Measurements from ENCODE around the gene DDX10. TPM values are rescaled to one million over a fixed set of nuclear protein-coding genes. Genes with fewer than 3 reads are reported as not detected.

The DDX10 gene
- total RNA-seq, 1 experiment from 2014 or later, result 48.3 TPM

DNA sequence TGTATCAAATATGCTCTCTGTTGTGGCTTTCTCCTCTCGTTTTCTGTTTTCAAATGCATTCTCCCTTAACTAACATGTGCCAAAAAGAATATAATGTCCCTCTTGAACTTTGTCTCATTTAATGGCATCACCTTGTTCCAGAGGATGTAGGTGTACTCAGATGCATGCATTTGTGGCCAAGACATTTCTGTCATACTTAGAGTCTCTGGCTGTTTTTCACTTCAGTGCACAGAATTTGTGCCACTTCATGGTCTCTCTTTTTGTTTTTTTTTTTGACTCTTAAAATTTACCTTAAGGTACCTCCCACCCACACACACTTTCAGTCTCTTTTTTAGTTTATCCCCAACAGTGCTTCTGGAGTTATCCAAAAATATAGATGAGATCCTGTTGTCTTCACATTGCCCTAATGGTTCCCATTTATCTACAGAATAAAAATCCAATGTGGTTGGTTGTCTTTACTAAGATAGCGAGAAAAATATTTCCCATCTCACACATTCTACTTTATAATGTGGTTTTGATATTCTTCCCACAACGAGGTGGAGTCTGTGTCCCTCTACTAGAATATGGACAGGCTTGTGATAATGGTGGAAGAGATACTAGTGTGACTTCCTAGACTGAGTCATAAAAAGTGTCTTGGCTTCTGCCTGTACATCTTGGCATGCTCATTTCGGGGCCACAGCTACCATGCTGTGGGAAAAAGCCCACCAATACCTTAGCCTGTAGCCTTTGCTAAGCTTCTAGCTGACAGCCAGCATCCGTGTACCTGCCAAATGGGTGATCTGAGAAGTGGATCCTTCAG lies 125.8 kb downstream of the DDX10 start:
- Mint-ChIP-seq H3K4me3 (no peak overlapping the region), H3K27ac (no peak overlapping the region), H3K4me1 (peaks cover 32 to 39% of the 10 kb centered on the region in 2 experiments)

More for the DNA sequence above, 125.8 kb downstream of the DDX10 start:
- Histone ChIP-seq H3K14ac (ENCODE audit: insufficient read depth, low read length) (no peak overlapping the region), H4K20me1 (ENCODE audit: control insufficient read depth, insufficient read depth, insufficient read length) (no peaks in the 10 kb centered on the region), H4K91ac (ENCODE audit: insufficient read length, low read depth, low read length) (no peak overlapping the region), H3K27me3 (ENCODE audit: insufficient read depth, low read length) (no peaks in the 10 kb centered on the region), H3K4me2 (ENCODE audit: insufficient read depth, insufficient read length, low read length) (no peak overlapping the region), H2BK20ac (ENCODE audit: low read depth, low read length, poor library complexity, severe bottlenecking) (no peak overlapping the region), H3K79me1 (ENCODE audit: insufficient read depth, low read depth, low read length, poor library complexity, severe bottlenecking) (peaks cover 3% of the 10 kb centered on the region), H2BK5ac (ENCODE audit: insufficient read length, low read length) (no peak overlapping the region), H2BK12ac (ENCODE audit: insufficient read length, low read depth, low read length) (no peak overlapping the region), H3K4me1 (ENCODE audit: insufficient read depth, low read length) (peaks cover 8% of the 10 kb centered on the region; the same call in 1 of the 2 replicates), H3K9ac (ENCODE audit: extremely low read depth, insufficient read length, low read length) (no peak overlapping the region), H3K27ac (ENCODE audit: insufficient read length, low read depth, low read length) (no peak overlapping the region), H3K79me2 (ENCODE audit: insufficient read depth, low read length) (no peaks in the 10 kb centered on the region; the same call in 1 of the 2 replicates), H3K23me2 (ENCODE audit: insufficient read length, low read depth, low read length, poor library complexity, severe bottlenecking) (no peaks in the 10 kb centered on the region), H3K18ac (ENCODE audit: insufficient read length, low read depth, low read length) (no peak overlapping the region), H3K9me3 (ENCODE audit: control insufficient read depth, low read depth, low read length) (no peaks in the 10 kb centered on the region), H2BK15ac (ENCODE audit: low read depth, low read length) (no peak overlapping the region), H2AK5ac (ENCODE audit: insufficient read length, low read length) (no peak overlapping the region), H3K56ac (ENCODE audit: insufficient read length, low read depth, low read length) (no peak overlapping the region), H3K4ac (ENCODE audit: low read depth, low read length) (no peak overlapping the region), H4K5ac (ENCODE audit: insufficient read length, low read depth, low read length) (no peak overlapping the region), H4K8ac (replicated peaks; ENCODE audit: insufficient read length, low read depth, low read length) (no peak overlapping the region), H3T11ph (ENCODE audit: low read length) (no peak overlapping the region), H2BK120ac (ENCODE audit: low read depth, low read length, poor library complexity, severe bottlenecking) (no peak overlapping the region), H3K23ac (ENCODE audit: insufficient read length, low read depth, low read length) (no peak overlapping the region), H2AFZ (ENCODE audit: low read length) (no peak overlapping the region)
- Mint-ChIP-seq H3K36me3 (ENCODE audit: insufficient read depth in 1 of 3, low read depth in 3 of 3) (no peaks in the 10 kb centered on the region), H3K27me3 (ENCODE audit: low read depth) (no peaks in the 10 kb centered on the region), H3K9me3 (no peaks in the 10 kb centered on the region)
- WGBS (ENCODE audit: extremely low coverage, insufficient read length, low lambda C conversion rate), result no CpG with 5 or more reads among the region's 5 CpGs
- TF ChIP-seq, protein P1, sequence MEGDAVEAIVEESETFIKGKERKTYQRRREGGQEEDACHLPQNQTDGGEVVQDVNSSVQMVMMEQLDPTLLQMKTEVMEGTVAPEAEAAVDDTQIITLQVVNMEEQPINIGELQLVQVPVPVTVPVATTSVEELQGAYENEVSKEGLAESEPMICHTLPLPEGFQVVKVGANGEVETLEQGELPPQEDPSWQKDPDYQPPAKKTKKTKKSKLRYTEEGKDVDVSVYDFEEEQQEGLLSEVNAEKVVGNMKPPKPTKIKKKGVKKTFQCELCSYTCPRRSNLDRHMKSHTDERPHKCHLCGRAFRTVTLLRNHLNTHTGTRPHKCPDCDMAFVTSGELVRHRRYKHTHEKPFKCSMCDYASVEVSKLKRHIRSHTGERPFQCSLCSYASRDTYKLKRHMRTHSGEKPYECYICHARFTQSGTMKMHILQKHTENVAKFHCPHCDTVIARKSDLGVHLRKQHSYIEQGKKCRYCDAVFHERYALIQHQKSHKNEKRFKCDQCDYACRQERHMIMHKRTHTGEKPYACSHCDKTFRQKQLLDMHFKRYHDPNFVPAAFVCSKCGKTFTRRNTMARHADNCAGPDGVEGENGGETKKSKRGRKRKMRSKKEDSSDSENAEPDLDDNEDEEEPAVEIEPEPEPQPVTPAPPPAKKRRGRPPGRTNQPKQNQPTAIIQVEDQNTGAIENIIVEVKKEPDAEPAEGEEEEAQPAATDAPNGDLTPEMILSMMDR (conservative IDR thresholded peaks at IDR 0.05), result no peak
- DNase-seq, result no peak
